ENCODE measurements around the gene SQSTM1.
"Not testable (repeated sequence)": the region's sequence is repeated elsewhere in the genome, so short reads cannot be mapped to it uniquely, and the experiment has no call there.

SQSTM1 gene

GRCh38 chr5:179824745-179825112 is 4.0 kb downstream of the SQSTM1 start:
- no peak for DNase-seq (ENCODE audit: low read depth)

GRCh38 chr5:179825655-179826182 is 5.0 kb downstream of the SQSTM1 start:
- DNase-seq (ENCODE audit: low read depth), result no peak

- no peak for DNase-seq (ENCODE audit: low read depth)
Measured at GRCh38 chr5:179827680-179828079, 7.0 kb downstream of the SQSTM1 start.

- no peak for DNase-seq (ENCODE audit: low read depth)
Measured at GRCh38 chr5:179828756-179829421, 8.2 kb downstream of the SQSTM1 start.

DNA sequence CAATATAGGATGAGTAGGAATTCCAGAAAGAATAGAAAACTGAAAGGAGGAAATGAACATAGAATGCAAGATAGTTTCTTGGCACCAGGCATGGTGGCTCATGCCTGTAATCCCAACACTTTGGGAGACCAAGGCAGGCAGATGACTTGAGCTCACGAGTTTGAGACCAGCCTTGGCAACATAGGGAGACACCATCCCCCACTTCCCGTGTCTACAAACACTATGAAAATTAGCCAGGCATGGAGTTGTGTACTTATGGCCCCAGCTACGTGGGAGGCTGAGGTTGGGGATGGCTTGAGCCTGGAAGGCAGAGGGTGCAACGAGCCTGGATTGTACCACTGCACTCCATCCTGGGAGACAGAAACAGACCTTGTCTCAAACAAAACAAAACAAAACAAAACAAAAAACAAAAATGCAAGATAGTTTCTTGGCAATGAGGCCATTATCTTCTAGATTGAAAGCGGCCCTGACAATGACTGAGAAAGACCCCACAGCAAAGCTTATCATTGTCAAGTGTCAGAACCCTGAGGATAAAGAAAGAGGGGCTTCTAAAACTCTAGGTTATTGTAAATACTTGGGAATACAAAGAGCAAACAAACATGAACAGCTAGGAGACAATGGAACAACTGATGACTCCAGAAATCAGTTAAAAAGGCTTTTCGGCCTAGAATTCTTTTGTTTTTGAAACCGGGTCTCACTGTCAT is 9.2 kb downstream of the SQSTM1 start:
- no peak for DNase-seq (ENCODE audit: low read depth)

GRCh38 chr5:179830818-179831468 is 10.2 kb downstream of the SQSTM1 start:
- no peak for DNase-seq (ENCODE audit: low read depth)

DNA sequence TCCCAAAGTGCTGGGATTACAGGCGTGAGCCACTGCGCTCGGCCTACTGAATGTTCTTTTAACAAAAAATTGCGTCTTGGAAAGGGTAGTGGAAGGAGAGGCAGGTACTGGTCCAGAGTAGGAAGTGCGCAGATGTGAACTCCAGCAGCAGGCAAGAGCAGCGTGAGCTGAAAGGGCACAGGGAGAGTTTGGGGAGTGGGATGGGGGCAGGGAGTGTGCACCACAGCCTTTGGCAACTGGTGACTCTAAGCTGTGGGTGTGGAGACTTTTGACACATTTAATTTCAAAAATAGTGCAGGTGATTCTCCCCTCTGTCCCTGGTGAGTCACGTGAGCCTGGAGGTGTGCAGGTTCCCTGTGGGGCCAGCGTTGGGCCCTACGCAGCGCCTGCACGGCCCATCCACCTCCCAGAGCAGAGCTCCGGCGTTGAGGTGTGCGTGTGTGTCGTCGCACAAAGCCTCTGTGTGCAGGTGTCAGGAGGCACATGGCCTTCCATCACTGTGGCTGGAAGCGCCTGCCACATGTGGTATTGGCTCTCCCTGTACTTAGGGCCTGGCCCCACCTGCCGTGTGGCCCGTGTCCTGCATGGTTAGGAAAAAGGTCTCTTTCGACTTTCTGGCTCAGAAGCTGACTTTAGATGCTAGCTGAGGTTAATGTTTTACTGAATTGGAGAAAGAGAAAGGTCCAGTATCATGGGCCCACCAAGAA is 11.5 kb downstream of the SQSTM1 start:
- DNase-seq (ENCODE audit: low read depth), result no peak

- no peak for DNase-seq (ENCODE audit: low read depth)
Measured at GRCh38 chr5:179833056-179833708, 12.5 kb downstream of the SQSTM1 start.

- DNase-seq (ENCODE audit: low read depth), result no peak
Measured at GRCh38 chr5:179833709-179834070, 13.0 kb downstream of the SQSTM1 start.

DNA sequence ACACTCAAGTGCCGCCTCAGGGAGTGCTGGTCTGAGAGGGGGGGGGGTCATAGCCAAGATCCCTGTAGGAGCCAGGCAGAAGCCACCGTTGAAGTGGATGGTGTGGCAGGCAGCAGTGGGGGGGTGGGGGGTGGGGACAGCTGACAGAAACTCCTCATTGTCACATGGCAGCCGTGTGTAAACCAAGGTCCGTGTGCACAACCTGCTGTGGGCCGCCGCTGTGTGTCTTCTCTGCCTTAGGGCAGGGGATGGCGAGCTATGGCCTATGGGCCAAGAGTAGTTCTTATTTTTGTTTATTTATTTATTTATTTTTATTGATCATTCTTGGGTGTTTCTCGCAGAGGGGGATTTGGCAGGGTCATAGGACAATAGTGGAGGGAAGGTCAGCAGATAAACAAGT is 13.4 kb downstream of the SQSTM1 start:
- DNase-seq (ENCODE audit: low read depth), result no peak

- not testable (repeated sequence) for DNase-seq (ENCODE audit: low read depth)
Measured at GRCh38 chr5:179834871-179835270, 14.2 kb downstream of the SQSTM1 start.

DNA sequence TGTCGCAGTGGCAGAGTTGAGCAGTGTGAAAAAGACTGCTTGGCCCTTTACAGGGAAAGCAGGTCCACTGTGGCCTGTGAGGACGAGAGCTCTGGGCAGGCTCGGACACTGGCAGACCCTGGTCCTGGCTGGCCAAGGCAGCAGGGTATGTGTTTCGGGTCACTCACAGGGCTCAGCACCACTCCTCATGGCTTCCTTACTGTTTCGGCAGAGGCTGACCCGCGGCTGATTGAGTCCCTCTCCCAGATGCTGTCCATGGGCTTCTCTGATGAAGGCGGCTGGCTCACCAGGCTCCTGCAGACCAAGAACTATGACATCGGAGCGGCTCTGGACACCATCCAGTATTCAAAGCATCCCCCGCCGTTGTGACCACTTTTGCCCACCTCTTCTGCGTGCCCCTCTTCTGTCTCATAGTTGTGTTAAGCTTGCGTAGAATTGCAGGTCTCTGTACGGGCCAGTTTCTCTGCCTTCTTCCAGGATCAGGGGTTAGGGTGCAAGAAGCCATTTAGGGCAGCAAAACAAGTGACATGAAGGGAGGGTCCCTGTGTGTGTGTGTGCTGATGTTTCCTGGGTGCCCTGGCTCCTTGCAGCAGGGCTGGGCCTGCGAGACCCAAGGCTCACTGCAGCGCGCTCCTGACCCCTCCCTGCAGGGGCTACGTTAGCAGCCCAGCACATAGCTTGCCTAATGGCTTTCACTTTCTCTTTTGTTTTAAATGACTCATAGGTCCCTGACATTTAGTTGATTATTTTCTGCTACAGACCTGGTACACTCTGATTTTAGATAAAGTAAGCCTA is 15.7 kb downstream of the SQSTM1 start:
- DNase-seq (ENCODE audit: low read depth), result no peak

- no peak for DNase-seq (ENCODE audit: low read depth)
Measured at GRCh38 chr5:179837076-179838011, 16.6 kb downstream of the SQSTM1 start.

DNA sequence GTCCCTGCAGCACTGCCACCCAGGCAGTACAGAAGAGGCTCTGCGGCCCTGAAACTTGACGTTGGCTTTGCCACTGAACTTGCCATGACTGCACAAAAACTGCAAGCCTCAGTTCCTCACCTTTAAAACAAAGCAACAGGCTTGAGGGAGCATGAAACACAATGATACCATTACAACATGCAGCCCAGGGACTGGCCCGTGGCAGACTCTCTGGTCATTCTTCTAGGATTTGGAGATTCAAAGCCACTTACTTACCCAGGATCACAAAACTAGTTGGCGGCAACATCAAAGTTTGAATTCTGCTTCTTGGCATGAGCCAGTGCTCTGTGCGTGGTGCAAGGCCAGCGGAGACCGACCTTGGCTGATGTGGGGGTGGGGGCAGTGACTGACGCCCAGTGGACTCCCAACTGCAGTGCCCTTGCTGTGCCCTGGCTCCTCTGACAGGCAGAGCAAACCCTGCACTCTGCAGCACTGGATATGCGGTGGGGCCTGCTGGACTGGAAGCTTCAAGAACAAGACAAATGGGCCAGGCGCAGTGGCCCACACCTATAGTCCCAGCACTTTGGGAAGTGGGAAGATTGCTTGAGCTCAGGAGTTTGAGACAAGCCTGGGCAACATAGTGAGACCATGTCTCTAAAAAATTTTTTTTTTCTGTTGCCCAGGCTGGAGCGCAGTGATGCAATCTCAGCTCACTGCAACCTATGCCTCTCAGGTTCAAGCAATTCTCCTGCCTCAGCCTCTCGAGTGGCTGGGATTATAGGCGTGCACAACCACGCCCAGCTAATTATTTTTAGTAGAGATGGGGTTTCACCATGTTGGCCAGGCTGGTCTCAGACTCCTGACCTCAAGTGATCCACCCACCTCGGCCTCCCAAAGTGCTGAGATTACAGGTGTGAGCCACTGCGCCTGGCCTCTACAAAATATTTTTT is 18.9 kb downstream of the SQSTM1 start:
- DNase-seq (ENCODE audit: low read depth), result no peak

DNA sequence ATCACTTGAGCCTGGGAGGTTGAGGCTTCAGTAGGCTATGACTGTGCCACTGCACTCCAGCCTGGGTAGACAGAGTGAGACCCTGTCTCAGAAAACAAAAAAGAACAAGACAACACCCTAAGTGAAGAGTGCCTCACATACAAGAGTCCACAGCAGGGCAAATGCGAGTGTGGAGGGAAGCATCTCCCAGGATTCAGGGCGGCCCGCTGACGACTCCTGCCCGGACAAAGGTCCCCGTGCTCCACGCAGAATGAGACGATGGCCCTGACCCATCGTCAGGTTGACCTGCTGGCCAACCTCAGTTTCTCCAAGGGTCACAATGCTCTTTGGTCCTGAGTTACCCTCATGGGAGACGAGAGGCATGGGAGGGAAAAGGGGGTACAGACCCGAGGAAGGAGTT is 19.6 kb downstream of the SQSTM1 start:
- no peak for DNase-seq (ENCODE audit: low read depth)

DNA sequence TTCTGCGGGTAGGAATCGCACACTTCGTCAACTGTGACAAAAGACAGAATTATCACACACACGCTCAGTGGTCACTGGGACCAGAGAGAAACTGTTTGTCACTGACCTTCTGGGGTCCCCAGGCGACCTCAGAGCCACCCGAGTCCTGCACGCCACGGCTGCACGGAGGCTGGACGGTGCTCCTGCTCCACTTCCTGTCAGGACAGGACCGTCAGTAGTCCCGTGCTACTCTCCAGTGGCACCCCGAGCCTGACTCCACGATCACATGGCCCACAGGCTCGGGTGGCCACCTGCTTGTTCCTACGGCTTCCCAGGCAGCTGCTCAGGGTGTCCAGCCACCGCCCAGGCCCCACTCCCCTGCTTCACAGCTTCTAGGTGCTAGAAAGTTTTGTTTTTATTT is 20.1 kb downstream of the SQSTM1 start:
- no peak for DNase-seq (ENCODE audit: low read depth)

DNA sequence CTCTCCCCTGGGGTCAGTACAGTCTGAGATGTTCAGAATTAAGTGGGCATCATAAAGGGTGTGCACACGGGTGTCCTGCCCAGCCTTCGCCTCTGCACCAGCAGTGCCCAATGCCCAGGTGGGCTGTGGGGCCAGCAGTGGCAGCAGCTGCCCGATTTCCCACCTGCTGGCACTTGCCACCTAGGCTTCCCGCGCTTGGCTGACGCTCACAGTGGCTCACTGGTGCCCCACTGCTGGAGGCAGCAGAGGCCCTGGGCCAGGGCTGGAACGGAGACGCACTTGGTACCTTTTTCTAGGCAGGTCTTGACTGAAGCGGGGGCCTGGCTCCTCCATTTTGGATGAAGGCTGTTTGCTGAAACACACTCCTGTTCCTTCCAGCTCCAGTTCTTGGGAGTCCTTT is 20.9 kb downstream of the SQSTM1 start:
- no peak for DNase-seq (ENCODE audit: low read depth)

DNA sequence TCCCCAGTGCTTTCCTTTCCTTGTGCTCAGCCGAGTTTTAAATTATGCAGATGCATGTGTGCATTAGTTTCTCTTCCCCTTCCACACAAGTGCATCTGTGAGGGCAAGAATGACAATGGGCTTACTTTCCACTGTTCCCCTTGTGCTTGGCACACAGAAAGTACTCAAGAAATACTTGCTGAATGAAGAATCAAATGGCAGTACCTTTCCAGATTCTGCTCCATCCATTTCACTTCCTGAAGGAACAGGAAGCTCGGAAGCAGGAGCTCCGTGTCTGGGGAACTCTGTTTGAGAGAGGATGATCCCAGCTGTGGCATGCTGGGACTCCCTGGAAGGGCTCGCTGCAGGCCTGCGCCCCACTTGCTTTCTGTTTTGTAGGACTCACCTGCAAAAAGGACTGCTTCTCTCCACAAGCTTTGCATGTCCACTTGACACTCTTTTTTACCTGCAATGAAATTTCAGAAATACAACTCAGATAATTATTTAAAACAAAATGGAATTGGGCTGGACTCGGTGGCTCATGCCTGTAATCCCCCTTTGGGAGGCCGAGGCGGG is 32.4 kb downstream of the SQSTM1 start:
- no peak for DNase-seq (ENCODE audit: low read depth)

GRCh38 chr5:179854356-179854755 is 33.7 kb downstream of the SQSTM1 start:
- no peak for DNase-seq (ENCODE audit: low read depth)
